GM12878 (cell line): ENCODE results near the gene CROCC. TPM values are rescaled to one million over a fixed set of nuclear protein-coding genes. Genes with fewer than 3 reads are reported as not detected.

Experiments
- ATAC-seq: fragments of 200-7000 bp; cut with Tn5 transposase; 3 replicates; pipeline ENCODE4 v1.9.1; 2020; ENCODE audit warnings: mild to moderate bottlenecking, moderate library complexity
- BruUV-seq: library from RNA; stranded (reverse); fragments of 400-500 nt; replicated peaks from 2 replicates; lab custom pipeline; 2021; lab: Mats Ljungman, UMichigan
- CTCF ChIA-PET: fragments of 300-600 bp; sonication (Branson Sonifier 250); formaldehyde crosslinking; extraction: SDS; loops from one replicate; lab custom pipeline; 2021; ENCODE audit warnings: inconsistent platforms; lab: Yijun Ruan, JAX
- POLR2A ChIA-PET: fragments of 350-600 bp; formaldehyde crosslinking; extraction: SDS; loops from one replicate; lab custom pipeline; 2021; ENCODE audit warnings: inconsistent platforms; lab: Charles Lee
- RAD21 ChIA-PET: fragments of 300-600 bp; sonication (Branson Sonifier 250); formaldehyde crosslinking; loops from one replicate; lab custom pipeline; 2023; ENCODE audit warnings: antibody characterized with exemption; ENCODE audit not compliant: unreplicated experiment; lab: Charles Lee
- SMC1A ChIA-PET: fragments of 300-600 bp; sonication (Branson Sonifier 250); formaldehyde crosslinking; loops from one replicate; lab custom pipeline; 2023; ENCODE audit not compliant: unreplicated experiment, uncharacterized antibody; lab: Charles Lee
- DNase-seq: peaks from one replicate; pipeline ENCODE4 v3.0.0-alpha.2; 2011; ENCODE audit warnings: low read depth, low spot score
- FAIRE-seq: peaks from 3 replicates; lab custom pipeline; 2011; peaks lifted over from hg19 to GRCh38; lab: Jason Lieb, UNC
- H2AFZ ChIP-seq: 2 replicates; pipeline ENCODE4 v1.6.0; 2011; ENCODE audit warnings: low read depth, low read length, control low read depth; ENCODE audit not compliant: control insufficient read depth
- H3K27ac ChIP-seq: 2 replicates; pipeline ENCODE4 v1.5.1; 2011; ENCODE audit warnings: control low read depth; ENCODE audit not compliant: control insufficient read depth, insufficient read depth
- H3K27me3 ChIP-seq, 2 experiments: replicated peaks in 1 of 2; 2 replicates each; pipeline versions ENCODE4 v1.6.0 to v1.6.1; 2011; ENCODE audit warnings: low read length in 1 of 2; ENCODE audit not compliant: control insufficient read depth in 2 of 2, insufficient read depth in 2 of 2
- H3K36me3 ChIP-seq, 2 experiments: 2 replicates each; pipeline ENCODE4 v1.5.1; 2011; ENCODE audit warnings: low read length in 1 of 2; ENCODE audit not compliant: control insufficient read depth in 2 of 2, insufficient read depth in 2 of 2
- H3K4me1 ChIP-seq: 2 replicates; pipeline ENCODE4 v1.6.1; 2011; ENCODE audit warnings: mild to moderate bottlenecking, low read length, moderate library complexity, mixed read lengths; ENCODE audit not compliant: control insufficient read depth, insufficient read depth
- H3K4me2 ChIP-seq: 2 replicates; pipeline ENCODE4 v1.6.0; 2011; ENCODE audit warnings: control low read depth; ENCODE audit not compliant: control insufficient read depth, insufficient read depth
- H3K4me3 ChIP-seq: fragments of 200-600 bp; sonication (generic); 2 replicates; pipeline ENCODE4 v1.5.1; 2016
- H3K79me2 ChIP-seq: 2 replicates; pipeline ENCODE4 v1.6.0; 2011; ENCODE audit warnings: low read length; ENCODE audit not compliant: control insufficient read depth, insufficient read depth
- H3K9ac ChIP-seq: 2 replicates; pipeline ENCODE4 v1.8.0; 2011; ENCODE audit warnings: low read length, control low read depth, mixed read lengths; ENCODE audit not compliant: control insufficient read depth, insufficient read depth
- H3K9me3 ChIP-seq: replicated peaks from 3 replicates; pipeline ENCODE4 v1.5.1; 2011; ENCODE audit warnings: mild to moderate bottlenecking, low read length; ENCODE audit not compliant: control insufficient read depth, insufficient read depth
- H4K20me1 ChIP-seq: 2 replicates; pipeline ENCODE4 v1.6.0; 2011; ENCODE audit not compliant: control insufficient read depth, insufficient read depth
- CBX5 ChIP-seq: sonication (generic); IDR thresholded peaks from 2 replicates; pipeline ENCODE4 v1.6.1; 2016; ENCODE audit warnings: low read depth, moderate library complexity, mild to moderate bottlenecking, inconsistent platforms
- GATAD2B ChIP-seq: fragments of 450-650 bp; conservative IDR thresholded peaks from 2 replicates; pipeline ENCODE4 v1.6.1; 2017; ENCODE audit warnings: low read depth, mild to moderate bottlenecking, moderate library complexity
- JUNB ChIP-seq: IDR thresholded peaks from 2 replicates; pipeline ENCODE4 v1.6.1; 2016; ENCODE audit warnings: antibody characterized with exemption, mild to moderate bottlenecking
- MAX ChIP-seq: IDR thresholded peaks from 2 replicates; pipeline ENCODE4 v1.6.1; 2012; ENCODE audit warnings: low read depth, low read length, improper control_type of control experiment
- MEF2A ChIP-seq: IDR thresholded peaks from 2 replicates; pipeline ENCODE4 v1.6.1; 2011; ENCODE audit warnings: low read depth, mild to moderate bottlenecking, low read length, moderate library complexity; ENCODE audit not compliant: insufficient read depth
- RBBP5 ChIP-seq: fragments of 200-600 bp; sonication (generic); conservative IDR thresholded peaks from 2 replicates; pipeline ENCODE4 v1.6.1; 2016
- RELA ChIP-seq: fragments of 450-650 bp; IDR thresholded peaks from 2 replicates; pipeline ENCODE4 v1.8.0; 2014; ENCODE audit warnings: borderline replicate concordance; ENCODE audit not compliant: partially characterized antibody
- RELB ChIP-seq: fragments of 450-650 bp; IDR thresholded peaks from 2 replicates; pipeline ENCODE4 v1.6.1; 2017; ENCODE audit warnings: low read depth, mild to moderate bottlenecking, moderate library complexity
- REST ChIP-seq: IDR thresholded peaks from 2 replicates; pipeline ENCODE4 v1.6.1; 2012; ENCODE audit warnings: mild to moderate bottlenecking, low read depth, low read length
- SIX5 ChIP-seq: IDR thresholded peaks from 2 replicates; pipeline ENCODE4 v1.6.1; 2011; ENCODE audit warnings: mild to moderate bottlenecking, low read depth, low read length, moderate library complexity; ENCODE audit not compliant: severe bottlenecking
- YBX1 ChIP-seq: fragments of 450-650 bp; IDR thresholded peaks from 2 replicates; pipeline ENCODE4 v1.6.1; 2016; ENCODE audit warnings: antibody characterized with exemption
- ZNF622 ChIP-seq: fragments of 450-650 bp; IDR thresholded peaks from 2 replicates; pipeline ENCODE4 v1.6.1; 2017; ENCODE audit warnings: mild to moderate bottlenecking, inconsistent platforms
- ZSCAN29 ChIP-seq: fragments of 450-650 bp; IDR thresholded peaks from 2 replicates; pipeline ENCODE4 v1.6.1; 2017; ENCODE audit warnings: mild to moderate bottlenecking, moderate library complexity
- WGBS: methylation state at CpG from one replicate; pipeline ENCODE4 v1.1.6; 2016; ENCODE audit warnings: low lambda C conversion rate; ENCODE audit not compliant: insufficient replicate concordance, insufficient coverage; ENCODE audit errors: missing lambda C conversion rate; 5-methylcytosine and 5-hydroxymethylcytosine counted together
- in situ Hi-C: fragments of 300-500 bp; cut with MboI; formaldehyde crosslinking; loops from 9 replicates; pipeline ENCODE4 v1.14.3; 2018; ENCODE audit warnings: mixed read lengths
- intact Hi-C: fragments of 100-400 bp; cut with micrococcal nuclease; formaldehyde crosslinking; loops from one replicate; pipeline ENCODE4 v1.14.2; 2022; ENCODE audit not compliant: unreplicated experiment
- polyA plus RNA-seq, 11 experiments: library from polyadenylated mRNA; depleted of rRNA in 4 of 11; unstranded in 6 of 11; stranded (reverse) in 5 of 11; fragments of >200 nt; fragmentation: Nextera tagmentation in 4 of 11; fragmentation: Illumina TruSeq in 1 of 11; extraction: Ambion mirVana in 4 of 11; extraction: Trizol in 1 of 11; gene quantifications; 1 replicate in 1 of 11; 2 replicates in 10 of 11; pipeline versions ENCODE4 v1.2.1 to v1.2.3, GENCODE V29; 2011 to 2016; ENCODE audit warnings: inconsistent platforms in 2 of 11, missing spikeins in 2 of 11, low read depth in 1 of 11
- total RNA-seq, 4 experiments: library from RNA; depleted of rRNA in 3 of 4; stranded (reverse); fragments of >200 nt in 3 of 4; fragmentation: Illumina TruSeq in 1 of 4; extraction: Trizol in 1 of 4; gene quantifications; 2 replicates each; pipeline versions ENCODE4 v1.2.1 to v1.2.3, GENCODE V29; 2013 to 2021

CROCC gene
- total and polyA plus RNA-seq, 10 of the 15 experiments (the other 5 are each of a cell fraction or from before 2014, with no cell fraction given): 0.04 to 5.5 (median 2.3) TPM

- peaks cover 7 to 13% of the 10 kb centered on the region in 2 experiments; a peak in 3 of 4 replicates for H3K27me3 ChIP-seq
- H3K4me1 ChIP-seq: no peaks in the 10 kb centered on the region
- in situ Hi-C loops: no loop called here
- H3K36me3 ChIP-seq: no peaks in the 10 kb centered on the region
- BruUV-seq: no TSS peak
- ChIA-PET POLR2A (interaction anchor here (0.6 kb wide), 1 partner anchor 294 kb away, joined by 5 read pairs; no protein-coding TSS in a partner anchor), CTCF (interaction anchor here (0.6 to 1.0 kb wide), 3 partner anchors 16 to 67 kb away, joined by 3 to 4 read pairs (median 3); no protein-coding TSS in a partner anchor), SMC1A (no interaction called here)
- no peak overlapping the region for H2AFZ ChIP-seq
- H3K9me3 ChIP-seq: no peaks in the 10 kb centered on the region
- ATAC-seq (no peak), DNase-seq (no peak), FAIRE-seq (no peak)
- no peaks in the 10 kb centered on the region for H4K20me1 ChIP-seq
- intact Hi-C loops: no loop called here
- no peak overlapping the region for H3K4me2 ChIP-seq
- TF ChIP-seq REST: no peak
- TF ChIP-seq, all 136 proteins: peak for 0
- no peak overlapping the region for H3K4me3 ChIP-seq
- no peak overlapping the region for H3K9ac ChIP-seq
- 38% methylated on average over 10 of the region's 10 CpGs for WGBS
- H3K79me2 ChIP-seq: no peaks in the 10 kb centered on the region
- RAD21 ChIA-PET: no interaction called here
- no peak overlapping the region for H3K27ac ChIP-seq
These were observed 59.6 kb downstream of the CROCC start for GRCh38 chr1:16981269-16981849.

GRCh38 chr1:16982902-16983301 lies 61.2 kb downstream of the CROCC start:
- Histone ChIP-seq H3K36me3 (no peaks in the 10 kb centered on the region), H3K4me2 (no peak overlapping the region), H3K27ac (no peak overlapping the region), H4K20me1 (no peaks in the 10 kb centered on the region), H3K79me2 (no peaks in the 10 kb centered on the region), H2AFZ (no peak overlapping the region), H3K9ac (no peak overlapping the region), H3K4me3 (no peak overlapping the region), H3K27me3 (peaks cover 7 to 13% of the 10 kb centered on the region in 2 experiments; a peak in 3 of 4 replicates), H3K9me3 (no peaks in the 10 kb centered on the region), H3K4me1 (no peaks in the 10 kb centered on the region)
- no peak for ATAC-seq
- SMC1A ChIA-PET: interaction anchor here (0.6 kb wide), 1 partner anchor 30 kb away, joined by 3 read pairs; no protein-coding TSS in a partner anchor
- FAIRE-seq: no peak
- in situ Hi-C loops: no loop called here
- CTCF ChIA-PET: no interaction called here
- intact Hi-C loops: no loop called here
- 32% methylated on average over 11 of the region's 11 CpGs for WGBS
- POLR2A ChIA-PET: no interaction called here
- DNase-seq: no peak
- BruUV-seq: no TSS peak
- RAD21 ChIA-PET: no interaction called here
- TF ChIP-seq MAX: no peak
- TF ChIP-seq SIX5: no peak
- TF ChIP-seq ZNF622: no peak
- TF ChIP-seq RBBP5: no peak
- no peak for TF ChIP-seq CBX5
- no peak for TF ChIP-seq RELB
- TF ChIP-seq JUNB: no peak
- TF ChIP-seq ZSCAN29: no peak
- no peak for TF ChIP-seq YBX1
- no peak for TF ChIP-seq RELA
- no peak for TF ChIP-seq GATAD2B
- TF ChIP-seq MEF2A: no peak
